ENCODE results near the gene TMEM150B.
A peak's percentile ranks its signal among the peaks of the same experiment; 100 is the strongest.

TMEM150B gene

GRCh38 chr19:55303477-55303876, 21.7 kb downstream of the TMEM150B start:
- DNase-seq, result no peak

DNA sequence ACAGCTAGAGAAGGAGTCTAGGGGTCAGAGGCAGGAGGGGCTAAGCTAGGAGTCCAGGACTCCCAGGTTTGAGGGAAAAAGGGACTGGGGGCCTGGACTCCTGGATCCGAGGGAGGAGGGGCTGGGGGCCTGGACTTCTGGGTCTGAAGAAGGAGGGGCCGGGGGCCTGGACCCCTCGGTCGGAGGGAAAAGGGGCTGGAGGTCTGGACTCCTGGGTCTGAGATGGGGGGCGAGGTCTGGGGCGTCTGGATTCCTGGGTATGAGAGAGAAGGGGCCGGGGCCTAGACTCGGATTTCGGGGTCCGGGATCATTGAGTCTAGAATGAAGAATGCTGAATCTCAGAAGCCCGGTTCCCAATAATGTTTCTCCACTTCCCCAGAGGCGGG, 22.8 kb downstream of the TMEM150B start:
- no peak for DNase-seq

- peak; percentile 94 for DNase-seq
Measured at GRCh38 chr19:55301459-55302317, 23.5 kb downstream of the TMEM150B start.

DNA sequence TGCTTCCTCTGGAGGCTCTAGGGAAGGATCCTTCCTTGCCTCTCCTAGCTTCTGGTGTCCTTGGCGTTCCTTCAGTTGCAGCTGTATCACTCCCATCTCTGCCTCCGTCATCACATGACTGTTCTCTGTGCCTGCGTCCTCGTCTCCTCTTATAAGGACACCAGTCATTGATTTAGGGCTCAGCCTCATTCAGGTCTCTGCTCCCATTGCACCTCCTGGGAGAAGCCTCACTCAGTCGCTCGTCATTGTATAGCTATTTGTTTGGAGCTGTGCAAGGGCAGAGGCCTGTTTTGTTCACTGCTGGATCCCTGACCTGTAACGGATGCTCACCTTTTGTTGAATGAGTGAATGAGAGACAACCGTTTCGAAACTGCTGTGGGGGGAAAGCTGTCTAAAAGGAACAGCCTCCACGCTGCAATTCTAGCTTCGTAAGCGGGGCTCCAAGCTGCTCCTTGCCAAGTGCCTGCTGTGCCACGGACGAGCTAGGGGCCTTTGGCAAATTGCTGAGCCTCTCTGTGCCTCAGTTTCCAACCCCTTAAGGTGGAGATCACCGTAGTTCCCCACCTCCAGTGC, 24.2 kb downstream of the TMEM150B start:
- DNase-seq, result no peak

DNA sequence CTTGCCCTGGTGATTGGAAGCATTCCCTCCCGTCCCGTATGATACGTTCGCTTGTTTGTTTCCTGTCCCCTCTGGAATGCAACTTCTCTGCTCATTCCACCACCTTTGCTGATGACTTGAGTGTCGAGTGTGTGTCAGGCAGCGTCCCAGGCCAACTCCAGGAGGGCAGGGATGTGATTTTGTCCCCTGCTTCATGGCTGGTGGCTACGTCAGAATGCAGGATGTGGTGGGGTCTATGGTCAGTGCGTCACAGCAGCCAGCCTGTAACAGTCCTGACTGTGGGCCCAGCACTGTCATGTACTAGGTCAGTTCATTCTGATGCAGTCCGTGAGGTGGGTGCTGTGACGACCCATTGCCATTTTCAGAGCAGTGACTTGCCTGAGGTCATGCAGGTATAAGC, 25.1 kb downstream of the TMEM150B start:
- no peak for DNase-seq

GRCh38 chr19:55297267-55297666, 27.9 kb downstream of the TMEM150B start:
- peak; percentile 9 for DNase-seq

DNA sequence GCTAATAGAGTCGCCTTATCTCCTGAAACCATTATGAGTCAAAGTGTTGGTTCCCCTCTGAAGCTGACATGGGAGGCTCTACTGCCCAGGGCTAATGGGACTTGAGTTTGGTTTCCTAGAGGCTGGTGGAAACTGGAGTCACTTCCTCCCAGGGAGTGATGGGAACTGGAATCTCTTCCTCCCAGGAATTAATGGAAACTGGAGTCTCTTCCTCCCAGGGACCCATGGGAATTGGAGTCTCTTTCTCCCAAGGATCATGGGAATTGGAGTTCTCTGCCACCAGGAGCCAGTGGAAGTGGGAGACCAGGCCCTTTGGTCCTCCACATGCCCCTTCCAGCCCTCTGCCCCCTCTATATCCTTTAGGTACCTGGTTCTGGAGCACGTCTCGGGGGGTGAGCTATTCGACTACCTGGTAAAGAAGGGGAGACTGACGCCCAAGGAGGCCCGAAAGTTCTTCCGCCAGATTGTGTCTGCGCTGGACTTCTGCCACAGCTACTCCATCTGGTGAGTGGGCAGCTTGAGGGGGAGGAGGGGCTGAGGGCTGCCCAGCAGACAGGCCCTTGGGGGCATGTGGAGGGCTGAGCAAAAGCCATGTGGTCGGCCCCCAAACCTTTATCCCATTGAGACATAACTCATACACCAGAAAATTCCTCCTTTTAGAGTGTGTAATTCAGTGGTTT, 35.9 kb downstream of the TMEM150B start:
- no peak for DNase-seq

DNA sequence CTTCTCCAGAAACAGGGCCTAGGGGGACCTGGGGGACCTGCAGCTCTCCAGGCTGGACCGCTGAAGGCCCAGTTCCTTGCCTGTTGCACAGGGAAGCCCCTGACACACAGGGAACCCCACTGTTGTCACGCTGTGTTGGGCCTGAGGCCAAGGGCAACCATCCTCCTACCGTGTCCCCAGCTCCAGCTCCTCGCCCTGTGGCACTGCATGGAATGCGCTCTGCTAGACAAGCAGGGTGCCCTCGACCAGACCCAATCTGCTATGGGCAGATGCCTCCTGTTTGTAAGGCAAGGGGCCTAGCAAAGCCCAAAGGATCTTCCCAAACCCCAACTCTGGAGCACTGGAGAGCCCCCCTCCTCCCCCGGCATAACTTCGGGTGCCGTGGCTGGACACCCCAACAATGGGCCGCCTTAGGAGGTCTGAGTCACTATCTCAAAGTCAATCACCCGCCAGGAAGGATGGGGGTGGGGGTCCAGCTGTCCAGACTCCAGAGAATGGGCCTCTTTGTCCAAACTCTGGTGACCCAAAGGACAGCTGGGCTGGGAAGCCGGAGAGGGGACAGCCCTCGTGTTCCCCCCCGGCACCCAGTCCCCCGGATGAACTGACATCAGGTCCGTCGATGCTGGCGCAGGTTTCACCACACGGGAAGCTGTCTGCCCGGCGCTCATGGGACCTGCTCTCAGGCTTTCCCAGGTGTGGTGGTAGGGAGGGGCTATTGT, 37.6 kb downstream of the TMEM150B start:
- no peak for DNase-seq

- no peak for DNase-seq
Measured at GRCh38 chr19:55285229-55285890, 39.8 kb downstream of the TMEM150B start.

DNA sequence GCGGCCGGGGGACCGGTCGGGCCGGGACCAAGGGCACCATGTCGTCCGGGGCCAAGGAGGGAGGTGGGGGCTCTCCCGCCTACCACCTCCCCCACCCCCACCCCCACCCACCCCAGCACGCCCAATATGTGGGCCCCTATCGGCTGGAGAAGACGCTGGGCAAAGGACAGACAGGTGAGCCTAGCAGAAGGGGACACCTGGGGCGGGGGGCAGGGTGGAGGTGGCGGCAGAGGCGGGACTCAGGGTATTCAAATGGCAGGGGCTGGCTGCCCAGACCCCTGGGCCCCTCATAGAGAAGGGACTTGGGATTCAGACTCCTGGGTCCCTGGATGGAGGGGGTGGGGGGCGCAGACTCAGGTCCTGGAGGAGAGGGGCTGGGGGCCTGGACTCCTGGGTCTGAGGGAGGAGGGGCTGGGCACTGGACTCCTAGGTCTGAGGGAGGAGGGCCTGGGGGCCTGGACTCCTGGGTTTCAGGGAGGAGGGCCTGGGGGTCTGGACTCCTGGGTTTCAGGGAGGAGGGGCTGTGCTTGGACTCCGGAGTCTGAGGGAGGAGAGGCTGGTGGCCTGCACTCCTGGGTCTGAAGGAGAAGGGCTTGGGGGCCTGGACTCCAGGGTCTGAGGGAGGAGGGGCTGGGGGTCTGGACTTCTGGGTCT, 40.6 kb downstream of the TMEM150B start:
- DNase-seq, result no peak

DNA sequence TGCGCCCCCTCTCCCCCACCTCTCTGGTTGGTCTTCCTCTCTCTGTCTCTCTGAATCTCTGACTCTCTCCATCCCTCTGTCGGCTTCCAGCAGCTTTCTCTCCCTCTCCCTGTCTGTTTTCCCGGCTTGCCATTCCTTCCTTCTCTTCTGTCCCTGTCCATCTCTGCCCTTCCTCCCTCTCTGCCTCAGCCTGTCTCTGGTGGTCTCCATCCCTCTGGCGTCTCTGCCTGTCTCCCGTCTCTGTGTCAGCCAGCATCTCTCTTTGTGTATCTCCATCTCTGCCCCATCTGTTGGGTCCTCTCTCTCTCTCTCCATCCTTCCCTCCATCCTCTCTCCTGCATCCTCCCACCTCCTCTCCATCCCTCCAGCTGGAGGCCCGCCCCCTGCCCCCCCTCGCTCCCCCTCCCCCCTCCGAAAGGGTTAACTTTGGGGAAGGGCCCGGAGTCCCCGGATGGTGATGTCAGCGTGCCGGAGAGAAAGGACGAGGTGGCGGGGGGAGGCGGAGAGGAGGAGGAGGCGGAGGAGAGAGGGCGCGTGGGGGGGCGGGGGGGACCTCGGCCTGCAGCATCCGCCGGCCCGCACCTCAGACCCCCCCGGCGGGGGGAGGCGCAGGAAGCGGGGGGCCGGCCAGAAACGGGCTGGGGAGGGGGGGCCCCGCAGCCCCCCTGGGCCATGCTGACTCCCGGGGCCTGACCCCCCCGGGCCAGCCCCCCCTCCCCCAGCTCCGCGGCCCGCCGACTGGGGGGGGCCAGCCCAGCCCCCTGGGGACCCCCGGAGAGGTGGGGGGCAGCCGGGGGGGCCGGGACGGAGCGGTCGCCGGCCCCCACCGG, 41.4 kb downstream of the TMEM150B start, which contains the start of gene BRSK1:
Gene BRSK1, plus strand, starts transcription at position 450 of the 830 bp plus-strand sequence. CDS start 446 bp downstream, outside the sequence.
- no peak for DNase-seq

GRCh38 chr19:55279770-55280643, 45.1 kb downstream of the TMEM150B start, which contains the start of gene HSPBP1:
Gene HSPBP1, minus strand, starts transcription at chr19:55280110. Its CDS starts 502 bp downstream, at chr19:55279608.
- peak; percentile 96 for DNase-seq

DNA sequence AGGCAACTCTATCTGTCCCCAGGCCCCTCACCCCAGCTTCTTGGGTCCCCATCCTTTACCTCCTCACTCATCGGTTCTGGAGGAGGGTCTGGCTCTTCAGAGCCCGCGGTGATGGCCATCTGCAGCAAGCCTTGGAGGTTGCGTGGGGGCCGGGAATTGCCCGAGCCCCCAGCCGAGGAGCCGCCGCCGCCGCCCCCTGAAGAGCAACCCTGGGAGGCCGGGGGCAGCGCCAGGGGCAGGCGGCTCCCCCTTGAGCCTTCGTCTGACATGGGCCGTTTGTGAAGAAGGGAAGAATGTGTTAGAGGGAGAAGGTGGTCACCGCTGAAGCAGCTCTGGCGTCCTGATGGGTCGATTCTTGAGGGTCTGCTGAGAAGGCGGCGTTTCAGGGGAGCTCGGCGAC, 45.8 kb downstream of the TMEM150B start:
- no peak for DNase-seq

DNA sequence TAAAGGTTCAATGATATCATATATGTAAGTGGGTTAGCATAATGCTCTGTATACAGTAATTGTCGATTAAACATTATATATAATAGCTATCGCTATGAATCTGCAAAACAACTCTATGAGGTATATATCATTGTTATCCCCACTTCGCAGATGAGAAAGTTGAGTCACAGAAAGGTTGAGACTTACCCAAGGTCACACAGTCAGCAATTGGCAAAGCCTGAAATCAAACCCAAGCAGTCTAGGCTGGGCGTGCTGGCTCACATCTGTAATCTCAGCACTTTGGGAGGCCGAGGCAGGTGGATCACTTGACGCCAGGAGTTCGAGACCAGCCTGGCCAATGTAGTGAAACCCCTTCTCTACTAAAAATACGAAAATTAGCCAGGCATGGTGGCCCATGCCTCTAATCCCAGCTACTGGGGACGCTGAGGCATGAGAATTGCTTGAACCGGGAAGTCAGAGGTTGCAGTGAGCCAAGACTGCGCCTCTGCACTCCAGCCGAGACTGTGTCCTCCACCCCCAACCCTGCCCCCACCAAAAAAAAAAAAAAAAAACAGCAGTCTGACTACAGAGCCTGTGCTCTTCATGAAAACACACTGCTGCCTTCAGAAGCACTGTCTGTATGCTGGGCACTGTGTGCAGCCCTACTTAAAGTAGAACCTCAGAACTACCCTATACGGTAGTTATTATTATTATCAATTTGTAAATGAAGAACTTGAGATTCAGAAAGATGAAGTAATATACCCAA, 46.6 kb downstream of the TMEM150B start:
- no peak for DNase-seq

GRCh38 chr19:55277494-55277893, 47.6 kb downstream of the TMEM150B start:
- DNase-seq, result no peak

DNA sequence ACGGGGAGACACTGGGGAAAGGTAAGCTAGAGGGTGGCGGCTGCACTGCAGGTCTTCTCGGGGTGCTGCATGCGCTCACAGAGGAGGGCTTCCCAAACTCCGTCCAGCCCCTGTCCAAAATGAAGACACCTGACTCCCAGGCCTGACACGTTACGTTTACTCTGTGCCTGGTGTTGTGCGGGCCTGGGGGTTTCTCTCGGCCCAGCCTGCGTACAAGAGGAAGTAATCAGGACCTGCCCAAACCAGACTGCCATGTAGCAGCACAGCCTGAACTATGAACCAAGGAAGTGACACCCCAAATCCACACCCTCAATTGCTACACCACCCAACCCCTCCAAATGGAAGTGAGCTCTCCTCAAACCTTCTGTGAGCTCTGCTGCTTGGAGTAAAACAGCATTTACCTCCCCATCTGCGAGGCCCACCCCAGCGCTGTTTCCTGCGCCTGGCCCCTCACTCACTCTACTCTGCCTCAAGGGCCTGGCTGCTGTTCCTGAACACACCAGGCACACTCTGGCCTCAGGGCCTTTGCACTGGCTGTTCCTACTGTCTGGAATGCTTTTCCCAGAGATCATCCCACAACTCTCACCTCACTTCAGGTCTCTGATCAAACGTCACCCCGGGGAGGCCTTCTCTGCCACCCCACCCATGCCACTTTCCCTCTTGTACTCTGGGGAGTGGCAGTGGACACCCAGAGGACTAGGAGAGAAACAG, 48.3 kb downstream of the TMEM150B start:
- no peak for DNase-seq

DNA sequence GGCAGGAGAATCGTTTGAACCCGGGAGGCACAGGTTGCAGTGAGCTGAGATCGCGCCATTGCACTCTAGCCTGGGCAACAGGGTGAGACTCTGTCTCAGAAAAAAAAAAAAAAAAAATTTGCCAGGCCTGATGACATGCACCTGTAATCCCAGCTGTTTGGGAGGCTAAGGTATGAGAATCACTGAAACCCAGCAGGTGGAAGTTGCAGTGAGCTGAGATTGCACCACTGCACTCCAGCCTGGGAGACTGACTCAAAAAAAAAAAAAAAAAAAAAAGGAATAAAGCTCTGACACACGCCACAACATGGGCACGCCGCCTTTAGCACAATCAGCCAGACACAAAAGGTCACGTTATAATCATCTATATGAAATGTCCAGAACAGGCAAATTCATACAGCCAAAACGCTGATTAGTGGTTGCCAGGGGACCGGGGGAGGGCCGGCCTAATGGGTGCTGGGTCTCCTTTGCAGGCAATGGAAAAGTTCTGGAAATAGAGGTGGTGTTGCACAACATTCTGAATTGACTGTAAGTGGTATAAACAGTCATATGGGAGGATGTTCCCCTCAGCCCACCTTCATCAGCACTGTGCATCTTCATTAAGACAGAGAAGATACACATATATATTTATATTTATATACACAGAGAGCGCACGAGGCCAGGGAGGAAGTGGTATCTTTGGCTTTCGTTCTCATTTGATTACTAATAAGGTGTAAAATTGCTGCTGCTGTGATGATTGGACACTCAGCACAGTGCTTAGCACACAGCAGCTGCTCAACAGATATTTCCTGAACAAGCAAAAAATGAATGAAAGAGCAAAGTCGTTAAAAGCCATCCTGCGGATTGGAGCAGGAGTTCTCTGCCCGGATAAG, 49.1 kb downstream of the TMEM150B start:
- DNase-seq, result no peak

All from hematopoietic multipotent progenitor cell treated with erythropoietin and hydrocortisone succinate and interleukin-3 and kit ligand, for 6 days (in vitro differentiated cells).